Prostate gland (tissue), 2 donors: ENCODE measurements around the gene RNF141.

Experiments
- CTCF ChIP-seq, 4 experiments: fragments of 200-600 bp in 2 of 4; fragments of 450-650 bp in 2 of 4; sonication (generic) in 2 of 4; IDR thresholded peaks; 1 replicate in 3 of 4; 2 replicates in 1 of 4; pipeline ENCODE4 v1.5.1; 2016 to 2019; ENCODE audit warnings: antibody characterized with exemption in 4 of 4, mild to moderate bottlenecking in 2 of 4, moderate library complexity in 2 of 4
- POLR2A ChIP-seq: fragments of 450-650 bp; IDR thresholded peaks from one replicate; pipeline ENCODE4 v1.6.1; 2016; ENCODE audit warnings: antibody characterized with exemption, mild to moderate bottlenecking

GRCh38 chr11:10576035-10576398 is 35.0 kb upstream of the RNF141 start:
- no peak for TF ChIP-seq CTCF (IDR thresholded peaks at IDR 0.05)
- no peak for TF ChIP-seq POLR2A
